ENCODE results near the gene PSMG1.

GRCh38 chr21:39142972-39143371 is 40.3 kb downstream of the PSMG1 start:
- TF ChIP-seq, protein P1, sequence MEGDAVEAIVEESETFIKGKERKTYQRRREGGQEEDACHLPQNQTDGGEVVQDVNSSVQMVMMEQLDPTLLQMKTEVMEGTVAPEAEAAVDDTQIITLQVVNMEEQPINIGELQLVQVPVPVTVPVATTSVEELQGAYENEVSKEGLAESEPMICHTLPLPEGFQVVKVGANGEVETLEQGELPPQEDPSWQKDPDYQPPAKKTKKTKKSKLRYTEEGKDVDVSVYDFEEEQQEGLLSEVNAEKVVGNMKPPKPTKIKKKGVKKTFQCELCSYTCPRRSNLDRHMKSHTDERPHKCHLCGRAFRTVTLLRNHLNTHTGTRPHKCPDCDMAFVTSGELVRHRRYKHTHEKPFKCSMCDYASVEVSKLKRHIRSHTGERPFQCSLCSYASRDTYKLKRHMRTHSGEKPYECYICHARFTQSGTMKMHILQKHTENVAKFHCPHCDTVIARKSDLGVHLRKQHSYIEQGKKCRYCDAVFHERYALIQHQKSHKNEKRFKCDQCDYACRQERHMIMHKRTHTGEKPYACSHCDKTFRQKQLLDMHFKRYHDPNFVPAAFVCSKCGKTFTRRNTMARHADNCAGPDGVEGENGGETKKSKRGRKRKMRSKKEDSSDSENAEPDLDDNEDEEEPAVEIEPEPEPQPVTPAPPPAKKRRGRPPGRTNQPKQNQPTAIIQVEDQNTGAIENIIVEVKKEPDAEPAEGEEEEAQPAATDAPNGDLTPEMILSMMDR (IDR thresholded peaks at IDR 0.05 in 4 of 5, conservative IDR thresholded peaks at IDR 0.05 in 1 of 5): no peak
- TF ChIP-seq POLR2A (IDR thresholded peaks at IDR 0.05): no peak
